HEK293T (cell line): ENCODE results near the gene AQP1.

Experiments
- CTCF ChIA-PET: fragments of 350-600 bp; formaldehyde crosslinking; extraction: SDS; loops from one replicate; lab custom pipeline; 2021; ENCODE audit warnings: antibody characterized with exemption, inconsistent platforms; lab: Yijun Ruan, JAX
- POLR2A ChIA-PET: fragments of 350-600 bp; formaldehyde crosslinking; extraction: SDS; loops from one replicate; lab custom pipeline; 2020; ENCODE audit warnings: antibody characterized with exemption, inconsistent platforms; lab: Yijun Ruan, JAX
- DNase-seq: peaks from one replicate; pipeline ENCODE4 v3.0.0; 2012; ENCODE audit warnings: mixed read lengths; ENCODE audit errors: extremely low spot score
- ARNT ChIP-seq: fragments of 450-650 bp; IDR thresholded peaks from 2 replicates; pipeline ENCODE4 v1.6.1; 2017; ENCODE audit warnings: mild to moderate bottlenecking
- BHLHE40 ChIP-seq: fragments of 450-650 bp; IDR thresholded peaks from 2 replicates; pipeline ENCODE4 v1.6.1; 2016; ENCODE audit warnings: mild to moderate bottlenecking, moderate library complexity, borderline replicate concordance
- CTBP1 ChIP-seq: fragments of 450-650 bp; IDR thresholded peaks from 2 replicates; pipeline ENCODE4 v1.6.1; 2016; ENCODE audit warnings: borderline replicate concordance
- ELF4 ChIP-seq: fragments of 450-650 bp; IDR thresholded peaks from 2 replicates; pipeline ENCODE4 v1.6.1; 2017; ENCODE audit warnings: antibody characterized with exemption
- FOXA1 ChIP-seq: fragments of 450-650 bp; IDR thresholded peaks from 2 replicates; pipeline ENCODE4 v1.6.1; 2016; ENCODE audit warnings: mild to moderate bottlenecking
- FOXK2 ChIP-seq: fragments of 450-650 bp; IDR thresholded peaks from 2 replicates; pipeline ENCODE4 v1.6.1; 2016; ENCODE audit warnings: mild to moderate bottlenecking
- FOXM1 ChIP-seq: fragments of 450-650 bp; IDR thresholded peaks from 2 replicates; pipeline ENCODE4 v1.6.1; 2017; ENCODE audit warnings: mild to moderate bottlenecking, borderline replicate concordance
- HDGF ChIP-seq: fragments of 450-650 bp; IDR thresholded peaks from 2 replicates; pipeline ENCODE4 v1.6.1; 2017; ENCODE audit warnings: antibody characterized with exemption, borderline replicate concordance
- L3MBTL2 ChIP-seq: fragments of 450-650 bp; conservative IDR thresholded peaks from 2 replicates; pipeline ENCODE4 v1.6.1; 2016; ENCODE audit warnings: mild to moderate bottlenecking
- LEF1 ChIP-seq: fragments of 450-650 bp; IDR thresholded peaks from 2 replicates; pipeline ENCODE4 v1.6.1; 2017; ENCODE audit warnings: mild to moderate bottlenecking, borderline replicate concordance
- NFRKB ChIP-seq: fragments of 450-650 bp; IDR thresholded peaks from 2 replicates; pipeline ENCODE4 v1.6.1; 2016; ENCODE audit warnings: mild to moderate bottlenecking, moderate library complexity
- SP1 ChIP-seq: fragments of 450-650 bp; IDR thresholded peaks from 2 replicates; pipeline ENCODE4 v1.6.1; 2017
- SUZ12 ChIP-seq: fragments of 450-650 bp; IDR thresholded peaks from 2 replicates; pipeline ENCODE4 v1.6.1; 2016; ENCODE audit warnings: mild to moderate bottlenecking
- TARDBP ChIP-seq: fragments of 450-650 bp; IDR thresholded peaks from 2 replicates; pipeline ENCODE4 v1.6.1; 2016
- ZNF384 ChIP-seq: fragments of 450-650 bp; IDR thresholded peaks from 2 replicates; pipeline ENCODE4 v1.6.1; 2016
- TF ChIP-seq, protein P1 (sequence below): fragments of 450-650 bp; IDR thresholded peaks from 2 replicates; pipeline ENCODE4 v1.6.1; 2016

Gene AQP1

DNA sequence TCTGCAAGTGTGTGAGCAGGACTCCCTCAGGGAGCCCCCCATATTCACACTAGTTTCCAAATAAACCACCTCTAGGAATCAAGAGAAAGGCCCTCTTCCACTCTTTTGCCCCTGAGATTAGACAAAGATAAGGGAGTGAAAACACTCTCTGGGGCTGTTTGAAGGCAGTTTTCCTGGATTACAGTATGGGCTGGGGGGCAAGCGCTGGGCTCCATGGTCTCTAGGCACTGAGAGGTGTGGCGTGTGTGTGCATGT lies 1.0 kb downstream of the AQP1 start:
- DNase-seq: no peak
- ChIA-PET CTCF (no interaction called here), POLR2A (no interaction called here)
- TF ChIP-seq FOXA1: no peak
- no peak for TF ChIP-seq SP1
- no peak for TF ChIP-seq SUZ12
- TF ChIP-seq, protein P1, sequence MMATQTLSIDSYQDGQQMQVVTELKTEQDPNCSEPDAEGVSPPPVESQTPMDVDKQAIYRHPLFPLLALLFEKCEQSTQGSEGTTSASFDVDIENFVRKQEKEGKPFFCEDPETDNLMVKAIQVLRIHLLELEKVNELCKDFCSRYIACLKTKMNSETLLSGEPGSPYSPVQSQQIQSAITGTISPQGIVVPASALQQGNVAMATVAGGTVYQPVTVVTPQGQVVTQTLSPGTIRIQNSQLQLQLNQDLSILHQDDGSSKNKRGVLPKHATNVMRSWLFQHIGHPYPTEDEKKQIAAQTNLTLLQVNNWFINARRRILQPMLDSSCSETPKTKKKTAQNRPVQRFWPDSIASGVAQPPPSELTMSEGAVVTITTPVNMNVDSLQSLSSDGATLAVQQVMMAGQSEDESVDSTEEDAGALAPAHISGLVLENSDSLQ: no peak
- no peak for TF ChIP-seq FOXK2
- TF ChIP-seq BHLHE40: no peak
- TF ChIP-seq HDGF: no peak
- TF ChIP-seq ZNF384: no peak
- no peak for TF ChIP-seq LEF1

DNA sequence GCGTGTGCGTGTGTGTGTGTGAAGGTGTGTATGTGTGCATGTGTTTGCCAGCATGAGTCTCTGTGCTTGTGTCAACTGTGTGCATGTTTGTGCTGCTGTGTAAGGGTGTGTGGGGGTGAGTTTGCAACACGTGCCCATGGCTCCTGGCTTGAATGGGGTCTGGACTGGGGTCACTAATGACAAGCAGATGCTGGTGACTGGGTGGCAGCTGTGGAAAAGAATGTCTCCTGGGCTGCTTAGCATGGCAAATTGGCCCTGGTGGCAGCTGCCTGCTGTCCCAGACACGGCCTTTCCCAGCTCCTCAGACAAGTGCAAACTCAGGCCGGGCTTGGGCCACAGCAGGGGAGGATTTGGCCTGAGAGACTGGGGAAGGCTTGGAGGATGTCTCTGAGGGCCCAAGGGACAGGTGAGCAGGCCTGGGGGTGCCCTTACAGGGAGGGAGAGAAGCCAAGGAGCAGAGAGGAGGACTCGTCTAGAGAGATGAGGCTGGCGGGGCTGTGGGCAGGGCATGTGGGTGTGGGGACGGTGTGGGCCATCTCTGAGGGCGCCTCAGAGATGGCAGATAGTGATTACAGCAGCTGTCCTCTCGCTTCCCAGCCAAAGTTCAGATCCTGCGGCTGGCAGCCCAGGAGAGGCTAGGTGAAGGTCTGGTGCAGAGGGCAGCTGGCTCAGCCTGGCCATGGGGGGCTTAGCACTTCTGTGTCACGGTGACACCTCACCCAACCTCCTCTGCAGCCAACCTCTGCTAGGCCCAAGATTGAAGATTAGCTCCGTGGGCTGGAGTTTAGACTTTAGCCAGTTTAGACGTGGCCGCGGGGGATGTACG lies 1.5 kb downstream of the AQP1 start:
- DNase-seq: no peak
- CTCF ChIA-PET: no interaction called here
- TF ChIP-seq ARNT (no peak), ZNF384 (no peak), LEF1 (no peak), BHLHE40 (no peak), TARDBP (no peak), CTBP1 (no peak), NFRKB (no peak), FOXA1 (no peak), FOXK2 (no peak), L3MBTL2 (no peak), HDGF (no peak), ELF4 (no peak), SUZ12 (no peak), FOXM1 (no peak), SP1 (no peak)
- TF ChIP-seq, protein P1: no peak
- POLR2A ChIA-PET: no interaction called here

DNA sequence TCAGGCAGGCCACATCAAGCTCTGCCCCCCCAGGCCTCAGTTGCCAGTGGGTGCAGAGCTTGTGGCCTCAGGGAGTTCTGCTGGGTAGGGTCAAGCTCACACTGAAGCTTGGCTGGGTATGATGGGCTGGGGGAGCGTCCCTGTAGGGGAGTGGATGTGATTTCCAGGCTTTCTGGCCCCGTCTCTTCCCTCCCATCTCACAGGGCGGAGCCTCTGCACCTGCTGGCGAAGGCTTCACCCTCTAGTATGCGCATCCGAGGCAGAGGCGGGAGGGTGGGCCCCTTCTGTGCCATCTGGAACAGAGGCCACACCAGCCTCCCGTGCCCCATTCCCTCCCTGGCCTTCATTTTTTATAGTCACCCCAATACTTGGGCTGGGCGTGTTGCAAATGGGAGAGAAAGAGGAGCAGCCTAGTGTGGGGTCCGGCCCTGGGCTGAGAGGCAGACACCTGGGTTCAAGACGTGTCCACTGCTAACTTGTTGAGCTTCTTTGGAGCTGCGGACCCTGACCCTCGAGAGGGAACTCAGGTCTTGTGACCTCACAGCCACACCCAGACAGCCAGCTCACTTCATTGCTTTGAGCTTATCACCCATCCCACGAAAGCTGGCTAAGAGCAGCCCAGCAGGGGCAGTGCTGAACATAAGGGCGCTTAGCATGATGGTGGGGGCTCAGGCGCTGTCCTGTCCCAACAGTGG lies 2.3 kb downstream of the AQP1 start:
- TF ChIP-seq BHLHE40 (no peak), SUZ12 (no peak), FOXA1 (no peak), SP1 (no peak), CTBP1 (no peak), NFRKB (no peak), L3MBTL2 (no peak), ELF4 (no peak), ZNF384 (no peak), FOXM1 (no peak), TARDBP (no peak), HDGF (no peak), FOXK2 (no peak), LEF1 (no peak), ARNT (no peak)
- TF ChIP-seq, protein P1: no peak
- no peak for DNase-seq
- POLR2A ChIA-PET: no interaction called here
- CTCF ChIA-PET: no interaction called here

DNA sequence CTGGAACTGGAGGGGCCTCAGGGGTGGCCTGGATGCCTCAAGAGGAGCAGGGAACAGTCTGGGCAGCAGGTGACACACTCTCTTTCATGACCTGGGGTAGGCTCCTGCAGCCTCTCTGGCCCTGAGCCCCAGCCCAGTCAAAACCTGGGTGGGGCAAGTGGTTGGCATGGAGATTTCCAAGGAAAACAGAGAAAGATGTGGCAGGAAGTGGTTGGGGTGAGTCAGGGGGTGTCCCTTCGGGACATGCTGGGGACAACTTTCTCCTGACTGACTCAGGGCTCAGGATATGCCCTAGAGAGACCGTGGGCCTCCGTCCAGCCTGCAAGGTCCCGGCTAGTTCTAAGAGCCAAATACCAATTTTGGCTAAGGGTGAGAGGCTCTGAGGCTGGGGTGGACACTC lies 2.9 kb downstream of the AQP1 start:
- CTCF ChIA-PET: no interaction called here
- POLR2A ChIA-PET: no interaction called here
- TF ChIP-seq TARDBP (no peak), LEF1 (no peak)
- DNase-seq: no peak

DNA sequence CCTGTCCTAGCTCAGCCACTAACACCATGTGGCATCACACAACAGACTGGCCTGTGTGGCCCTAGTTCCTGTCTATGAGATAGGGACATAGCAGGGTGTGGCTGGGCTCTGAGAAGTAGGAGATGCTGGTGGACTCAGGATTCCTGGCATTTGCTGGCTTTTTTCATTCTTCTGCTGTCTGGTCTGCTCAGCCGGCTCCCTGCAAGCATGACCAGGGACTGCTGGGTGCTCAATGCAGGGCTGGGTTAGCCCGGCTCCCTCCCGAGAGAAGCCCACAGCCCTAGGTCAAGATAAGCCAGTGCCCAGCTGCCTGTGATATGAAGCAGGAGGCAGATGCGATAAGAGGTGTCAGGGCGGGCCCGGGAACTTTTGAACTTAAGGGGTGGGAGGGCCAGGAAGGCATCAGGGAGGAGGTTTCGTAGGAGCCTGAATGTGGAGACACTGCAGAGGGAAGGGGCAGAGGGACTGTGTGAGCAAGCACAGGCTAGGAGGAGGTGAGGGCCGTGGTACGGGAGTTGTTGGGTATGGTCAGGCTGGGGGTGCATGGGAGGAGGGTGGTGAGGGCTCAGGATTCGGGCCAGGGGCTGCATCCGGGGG lies 3.5 kb downstream of the AQP1 start:
- no peak for DNase-seq
- TF ChIP-seq CTBP1 (no peak), SUZ12 (no peak), FOXM1 (no peak), NFRKB (no peak), SP1 (no peak), LEF1 (no peak), FOXK2 (no peak), HDGF (no peak), TARDBP (no peak), ZNF384 (no peak), BHLHE40 (no peak)
- CTCF ChIA-PET: no interaction called here
- POLR2A ChIA-PET: no interaction called here

DNA sequence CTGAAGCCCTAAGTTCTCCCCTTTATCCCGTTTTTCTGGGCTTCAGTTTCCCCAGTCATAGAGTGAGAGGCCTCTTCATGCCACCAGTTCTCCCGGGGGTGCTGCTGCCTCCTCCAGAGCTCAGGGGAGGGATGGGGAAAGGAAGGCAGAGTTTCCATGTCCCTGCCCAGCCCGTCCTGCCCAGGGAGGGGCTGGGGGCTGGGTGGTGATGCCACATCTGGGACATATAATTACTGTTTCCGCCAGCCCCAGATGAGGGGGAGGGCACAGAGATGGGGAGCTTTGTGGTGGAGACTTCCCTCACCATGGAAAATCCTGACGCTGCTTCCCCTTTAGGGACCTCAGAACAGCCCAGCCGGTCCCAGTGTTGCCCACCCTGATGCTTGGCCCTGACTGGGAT lies 4.1 kb downstream of the AQP1 start:
- ChIA-PET CTCF (no interaction called here), POLR2A (no interaction called here)
- no peak for DNase-seq
- TF ChIP-seq FOXA1 (no peak), ELF4 (no peak), LEF1 (no peak), FOXK2 (no peak), TARDBP (no peak), ZNF384 (no peak), HDGF (no peak), ARNT (no peak), NFRKB (no peak), SUZ12 (no peak), CTBP1 (no peak), SP1 (no peak), FOXM1 (no peak), BHLHE40 (no peak), L3MBTL2 (no peak)
- TF ChIP-seq, protein P1: no peak
